Upper lobe of left lung (tissue), 6 donors: ENCODE data around the gene ODAD3. TPM values are rescaled to one million over a fixed set of nuclear protein-coding genes. Genes with fewer than 3 reads are reported as not detected.

Experiments used
- ATAC-seq, 2 donors: fragments of 200-7000 bp; cut with Tn5 transposase; one replicate each; pipeline ENCODE4 v1.9.1; 2022; ENCODE audit warnings: mild to moderate bottlenecking in 2 of 2, moderate library complexity in 2 of 2; ENCODE audit not compliant: low FRiP score in 2 of 2
- DNase-seq, 2 donors: peaks; one replicate each; pipeline ENCODE4 v3.0.0-alpha.2; 2019 to 2020
- H3K27ac ChIP-seq, 4 donors: fragments of 200-600 bp; sonication (generic); one replicate each; pipeline ENCODE4 v1.5.1; 2016 to 2019
- H3K27me3 ChIP-seq, 4 donors: fragments of 200-600 bp; sonication (generic); one replicate each; pipeline ENCODE4 v1.5.1; 2017 to 2019
- H3K36me3 ChIP-seq, 4 donors: fragments of 200-600 bp; sonication (generic); one replicate each; pipeline ENCODE4 v1.5.1; 2016 to 2019
- H3K4me1 ChIP-seq, 4 donors: fragments of 200-600 bp; sonication (generic); one replicate each; pipeline ENCODE4 v1.5.1; 2018 to 2019
- H3K4me3 ChIP-seq, 4 donors: fragments of 200-600 bp; sonication (generic); one replicate each; pipeline ENCODE4 v1.5.1; 2017 to 2019; ENCODE audit warnings: mild to moderate bottlenecking in 2 of 4, moderate library complexity in 1 of 4
- H3K9me3 ChIP-seq, 4 donors: fragments of 200-600 bp; sonication (generic); one replicate each; pipeline ENCODE4 v1.5.1; 2018 to 2019
- EP300 ChIP-seq, 4 donors: sonication (generic); formaldehyde crosslinking; IDR thresholded peaks; one replicate each; pipeline ENCODE4 v1.5.1; 2017; ENCODE audit warnings: antibody characterized with exemption in 4 of 4, control low read depth in 2 of 4
- POLR2A ChIP-seq, 4 donors: fragments of 450-650 bp; IDR thresholded peaks; one replicate each; pipeline ENCODE4 v1.5.1; 2016 to 2017; ENCODE audit warnings: antibody characterized with exemption in 4 of 4, mild to moderate bottlenecking in 2 of 4
- POLR2AphosphoS5 ChIP-seq, 2 donors: sonication (generic); formaldehyde crosslinking; IDR thresholded peaks; one replicate each; pipeline ENCODE4 v1.5.1; 2017; ENCODE audit warnings: antibody characterized with exemption in 2 of 2
- WGBS, 2 donors: methylation state at CpG; one replicate each; pipeline ENCODE4 v1.1.5; 2017 to 2018; 5-methylcytosine and 5-hydroxymethylcytosine counted together
- total RNA-seq, 6 donors: library from RNA; depleted of rRNA in 4 of 6; stranded (reverse); fragments of >200 nt in 4 of 6; gene quantifications; one replicate each; pipeline versions ENCODE4 v1.1.0 to v1.2.1, GENCODE V29; 2016 to 2021
- TF ChIP-seq, protein P1 (sequence below), 6 experiments: fragments of 450-650 bp in 4 of 6; fragments of 200-600 bp in 2 of 6; sonication (generic) in 2 of 6; IDR thresholded peaks; one replicate each; pipeline ENCODE4 v1.5.1; 2016 to 2019; ENCODE audit warnings: antibody characterized with exemption in 6 of 6
- donor health status: DM: no; HTN: no; CAD: no; lungs with moderate emphysema.
- donor health status: DM: no; HTN: yes; CAD: no; lungs with severe emphysema.

The ODAD3 gene
- total RNA-seq = 10 to 100 TPM in 1 of 6 donors, 1 to 10 TPM in 4, under 1 TPM in 1; 0.34 to 11.1 (median 4.1) TPM

DNA sequence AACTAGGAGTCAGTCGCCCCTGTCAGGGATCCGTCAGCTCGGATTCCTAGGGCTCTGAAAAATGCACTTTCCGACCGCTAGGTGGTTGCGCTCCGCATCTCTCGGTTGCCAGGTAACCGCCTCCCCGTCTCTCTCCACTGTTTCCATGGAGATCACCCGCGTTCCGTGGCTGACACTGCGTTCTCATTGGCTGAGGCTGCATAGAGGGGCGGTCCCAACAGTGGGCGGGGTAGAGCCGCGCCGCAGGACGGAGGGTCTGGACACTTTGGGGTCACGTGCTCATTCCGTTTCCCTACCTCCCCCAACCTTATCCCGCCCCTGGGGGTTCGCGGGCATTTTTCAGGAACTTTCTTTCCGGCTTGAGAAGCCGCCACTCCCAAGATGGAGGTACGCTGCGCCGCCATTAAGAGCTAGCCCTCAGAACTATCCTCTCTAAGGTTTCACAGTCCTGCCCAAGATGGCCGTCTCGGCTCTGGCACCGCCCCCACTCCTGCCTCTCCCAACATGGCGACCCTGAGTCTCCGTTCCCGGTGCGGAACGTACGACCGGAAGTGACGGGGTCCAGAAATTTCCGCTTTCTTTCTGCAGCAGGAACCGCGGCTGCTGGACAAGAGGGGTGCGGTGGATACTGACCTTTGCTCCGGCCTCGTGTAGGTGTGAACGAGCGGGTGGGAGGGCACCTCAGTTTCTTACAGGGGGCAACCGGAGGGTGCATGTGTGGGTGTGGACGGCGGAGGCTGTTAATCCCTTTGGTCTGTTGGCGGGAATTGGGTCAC is at the start of gene ODAD3, which contains the start of gene PRKCSH:
Gene ODAD3 (minus strand): TSS at position 65 of the 776 bp plus-strand sequence. CDS start 105 bp downstream, outside the sequence.
Gene PRKCSH (plus strand): TSS at position 579 of the 776 bp plus-strand sequence. CDS start 483 bp downstream, outside the sequence.
- ATAC-seq (peak; percentile 98 to 99), DNase-seq (peak; percentile 95 to 99)
- Histone ChIP-seq H3K4me3 (peak within 1 kb of the TSS; percentile 63 to 90 (median 78)), H3K27ac (peak within 1 kb of the TSS; percentile 65 to 88 (median 86)), H3K4me1 (peaks cover 13 to 21% (median 16%) of the 10 kb centered on the region in 4 donors), H3K27me3 (no peaks in the 10 kb centered on the region), H3K36me3 (peaks cover 9 to 34% (median 30%) of the 10 kb centered on the region in 4 donors), H3K9me3 (no peaks in the 10 kb centered on the region)
- TF ChIP-seq POLR2AphosphoS5 (IDR thresholded peaks at IDR 0.05) (peak; percentile 99), EP300 (IDR thresholded peaks at IDR 0.05) (peak in 1 of 4 donors; percentile 94), POLR2A (IDR thresholded peaks at IDR 0.05) (peak in 2 of 4 donors; percentile 34 to 70)
- TF ChIP-seq, protein P1, sequence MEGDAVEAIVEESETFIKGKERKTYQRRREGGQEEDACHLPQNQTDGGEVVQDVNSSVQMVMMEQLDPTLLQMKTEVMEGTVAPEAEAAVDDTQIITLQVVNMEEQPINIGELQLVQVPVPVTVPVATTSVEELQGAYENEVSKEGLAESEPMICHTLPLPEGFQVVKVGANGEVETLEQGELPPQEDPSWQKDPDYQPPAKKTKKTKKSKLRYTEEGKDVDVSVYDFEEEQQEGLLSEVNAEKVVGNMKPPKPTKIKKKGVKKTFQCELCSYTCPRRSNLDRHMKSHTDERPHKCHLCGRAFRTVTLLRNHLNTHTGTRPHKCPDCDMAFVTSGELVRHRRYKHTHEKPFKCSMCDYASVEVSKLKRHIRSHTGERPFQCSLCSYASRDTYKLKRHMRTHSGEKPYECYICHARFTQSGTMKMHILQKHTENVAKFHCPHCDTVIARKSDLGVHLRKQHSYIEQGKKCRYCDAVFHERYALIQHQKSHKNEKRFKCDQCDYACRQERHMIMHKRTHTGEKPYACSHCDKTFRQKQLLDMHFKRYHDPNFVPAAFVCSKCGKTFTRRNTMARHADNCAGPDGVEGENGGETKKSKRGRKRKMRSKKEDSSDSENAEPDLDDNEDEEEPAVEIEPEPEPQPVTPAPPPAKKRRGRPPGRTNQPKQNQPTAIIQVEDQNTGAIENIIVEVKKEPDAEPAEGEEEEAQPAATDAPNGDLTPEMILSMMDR (IDR thresholded peaks at IDR 0.05) = peak; percentile 90 to 100 (median 99)
- 0% methylated on average over 20 to 42 of the region's 53 CpGs for WGBS, 2 donors

DNA sequence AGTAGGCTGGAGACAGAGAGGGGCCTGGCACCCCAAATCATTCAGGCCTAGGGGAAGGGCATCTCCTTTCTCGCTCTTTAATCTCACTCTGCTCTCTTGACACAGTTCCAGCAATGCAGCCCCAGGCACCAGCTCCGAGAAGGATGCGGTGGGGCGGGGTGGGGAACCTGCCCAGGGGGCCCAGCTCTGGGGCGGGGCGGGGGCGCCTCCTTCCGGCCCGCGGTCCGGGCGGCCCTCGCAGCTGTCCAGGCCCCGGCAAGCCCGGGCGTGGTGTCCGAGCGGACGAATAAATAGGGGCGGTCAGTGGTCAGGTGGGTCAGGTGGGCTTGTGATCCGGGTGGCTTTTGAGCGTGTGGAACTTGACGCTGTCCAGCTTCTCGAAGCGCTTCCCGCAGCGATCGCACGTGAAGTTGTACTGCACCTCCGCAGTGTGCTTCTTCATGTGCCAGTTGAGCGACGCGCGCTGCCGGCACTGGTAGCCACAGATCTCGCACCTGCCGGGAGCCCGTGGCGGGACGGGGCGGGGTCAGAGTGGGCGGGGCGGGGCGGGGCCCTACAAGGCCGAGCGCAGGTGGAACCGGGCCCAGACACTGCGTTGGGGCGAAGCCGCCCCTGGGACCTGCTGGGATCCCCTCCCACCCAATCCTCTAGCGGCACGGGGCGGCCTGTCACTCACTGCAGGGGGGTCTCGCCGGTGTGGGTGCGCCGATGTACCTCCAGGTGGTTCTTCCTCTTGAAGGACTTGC is 48.6 kb upstream of the ODAD3 start:
- Histone ChIP-seq H3K4me1 (peaks cover 32 to 50% (median 40%) of the 10 kb centered on the region in 4 donors), H3K4me3 (peak overlapping the region in 1 of 4 donors; percentile 46), H3K27me3 (peaks cover 2 to 37% (median 30%) of the 10 kb centered on the region in 4 donors), H3K27ac (peak overlapping the region in 1 of 4 donors; percentile 23), H3K9me3 (no peaks in the 10 kb centered on the region), H3K36me3 (peaks cover 0 to 25% (median 12%) of the 10 kb centered on the region in 4 donors)
- TF ChIP-seq, protein P1 (IDR thresholded peaks at IDR 0.05) = no peak
- TF ChIP-seq EP300 (IDR thresholded peaks at IDR 0.05) (no peak), POLR2AphosphoS5 (IDR thresholded peaks at IDR 0.05) (no peak), POLR2A (IDR thresholded peaks at IDR 0.05) (no peak)
- DNase-seq = peak in 1 of 2 donors; percentile 80
- 83 to 90% methylated on average over 24 to 55 of the region's 57 CpGs for WGBS, 2 donors
- ATAC-seq = no peak

DNA sequence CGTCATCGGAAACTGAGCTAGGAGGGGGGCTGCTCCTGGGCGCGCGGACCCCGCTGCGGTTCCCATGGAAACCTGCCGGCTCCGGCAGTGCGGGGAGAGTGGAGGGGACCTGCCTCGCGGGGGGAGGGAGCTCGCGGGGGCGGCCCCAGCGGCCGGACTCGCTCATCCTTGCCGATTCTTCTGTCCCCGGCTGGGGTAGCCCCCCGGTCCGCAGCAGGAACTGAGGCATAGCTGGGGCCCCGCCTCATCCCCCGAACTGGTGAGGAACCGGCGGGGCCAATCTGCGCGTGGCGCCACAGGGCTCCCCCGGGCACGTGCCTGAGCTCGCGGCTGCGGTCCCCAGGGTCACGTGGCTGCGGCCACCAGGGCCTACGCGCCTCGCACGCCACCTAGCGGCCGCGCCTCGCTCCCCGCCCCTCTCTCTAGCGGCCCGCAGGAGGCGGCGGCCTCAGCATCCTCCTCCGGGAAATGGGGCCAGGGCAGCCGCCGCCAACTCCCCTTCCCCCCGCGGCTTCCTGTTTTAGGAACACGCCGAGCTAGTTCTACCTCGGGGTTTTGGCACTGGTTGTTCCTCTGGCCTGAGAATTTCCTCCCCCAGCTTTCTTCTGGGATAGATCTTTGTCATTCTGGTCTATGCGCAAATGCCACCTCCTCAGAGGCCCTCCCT is 47.6 kb upstream of the ODAD3 start:
- Histone ChIP-seq H3K27ac (peak overlapping the region in 2 of 4 donors; percentile 23), H3K4me3 (peak overlapping the region in 3 of 4 donors; percentile 27 to 46 (median 37)), H3K4me1 (peaks cover 32 to 50% (median 40%) of the 10 kb centered on the region in 4 donors), H3K9me3 (no peaks in the 10 kb centered on the region), H3K27me3 (peaks cover 2 to 37% (median 30%) of the 10 kb centered on the region in 4 donors), H3K36me3 (peaks cover 0 to 24% (median 11%) of the 10 kb centered on the region in 4 donors)
- TF ChIP-seq, protein P1 (IDR thresholded peaks at IDR 0.05) = peak; percentile 95 to 99 (median 99)
- TF ChIP-seq EP300 (IDR thresholded peaks at IDR 0.05) = peak in 1 of 4 donors; percentile 16
- TF ChIP-seq POLR2A (IDR thresholded peaks at IDR 0.05) = peak in 2 of 4 donors; percentile 18
- TF ChIP-seq POLR2AphosphoS5 (IDR thresholded peaks at IDR 0.05) = peak; percentile 52 to 74
- peak; percentile 88 to 91 for ATAC-seq
- peak; percentile 86 to 98 for DNase-seq
- WGBS, 2 donors = 4 to 30% methylated on average over 1 to 16 of the region's 58 CpGs
